Right renal cortex interstitium (tissue), 3 donors: ENCODE measurements around the gene EXOC3L4. TPM values are rescaled to one million over a fixed set of nuclear protein-coding genes. Genes with fewer than 3 reads are reported as not detected.

ENCODE experiments used
- DNase-seq, 3 donors: peaks; one replicate each; pipeline ENCODE4 v3.0.0-alpha.2; 2013; ENCODE audit warnings: low read depth in 3 of 3, low spot score in 2 of 3
- polyA plus RNA-seq, 3 donors: library from polyadenylated mRNA; unstranded; fragments of 120-200 nt; gene quantifications; one replicate each; pipeline ENCODE4 v1.2.1, GENCODE V29; 2013; ENCODE audit not compliant: insufficient read length in 3 of 3

EXOC3L4 gene
- polyA plus RNA-seq, 3 donors = 1.4 to 2.8 (median 2.0) TPM

DNA sequence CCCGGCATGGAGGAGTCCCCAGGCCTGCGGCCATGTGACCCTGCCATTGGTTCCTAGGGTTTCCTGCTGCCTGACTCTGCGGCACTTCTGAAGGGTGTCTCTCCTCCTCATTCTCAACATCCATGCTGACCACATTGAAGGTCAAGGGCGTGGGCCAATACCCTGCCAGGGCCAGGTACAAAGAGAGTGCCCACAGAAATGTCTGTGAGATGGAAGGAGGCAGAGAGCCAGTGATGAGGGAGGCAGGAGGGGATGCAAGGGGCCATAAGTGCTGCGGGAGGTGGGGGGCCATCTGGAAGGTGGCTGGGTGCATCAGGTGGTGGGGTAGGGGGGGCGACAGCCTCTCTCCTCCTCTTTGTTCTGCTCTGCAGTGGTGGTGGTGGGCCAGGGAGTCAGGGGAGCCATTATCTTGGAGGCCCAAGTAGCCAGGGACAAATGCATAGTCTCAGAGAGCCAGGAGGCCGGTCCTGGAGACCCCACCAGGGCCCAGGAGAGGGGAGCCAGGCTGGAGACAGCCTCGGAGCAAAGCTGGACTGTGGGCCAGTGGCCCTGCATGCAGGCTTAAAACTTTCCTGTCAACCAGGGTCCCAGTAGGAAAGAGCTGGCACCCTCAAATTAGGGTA lies 24.2 kb upstream of the EXOC3L4 start:
- no peak for DNase-seq

DNA sequence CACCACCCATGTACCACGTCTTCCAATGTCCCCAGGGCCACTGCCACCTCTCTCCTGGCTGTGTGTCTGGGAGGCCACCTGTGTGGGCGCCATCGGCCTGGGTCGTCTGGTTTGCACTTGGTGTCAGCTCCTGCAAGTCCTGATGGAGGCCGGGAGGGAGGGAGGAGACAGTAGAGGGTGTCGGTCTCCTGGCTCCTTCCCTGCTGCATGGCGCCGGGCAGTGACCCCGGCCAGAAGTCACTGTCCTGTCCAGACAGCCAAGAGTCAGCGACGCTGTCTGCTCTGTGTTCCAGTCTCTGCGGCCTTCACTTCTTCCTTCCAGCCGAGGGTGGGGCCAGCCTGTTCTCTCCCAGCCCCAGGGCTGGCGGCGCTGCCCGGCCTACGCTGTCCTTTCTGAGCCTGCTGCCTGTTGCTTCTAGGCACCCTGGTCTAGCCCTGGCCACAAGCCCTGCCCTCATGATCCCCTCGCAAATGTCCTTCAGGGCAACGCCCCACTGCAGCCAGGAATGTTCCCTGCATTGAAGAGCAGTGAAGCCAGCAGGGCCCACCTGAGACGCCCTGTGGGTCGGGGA lies 23.5 kb upstream of the EXOC3L4 start:
- DNase-seq = no peak

DNA sequence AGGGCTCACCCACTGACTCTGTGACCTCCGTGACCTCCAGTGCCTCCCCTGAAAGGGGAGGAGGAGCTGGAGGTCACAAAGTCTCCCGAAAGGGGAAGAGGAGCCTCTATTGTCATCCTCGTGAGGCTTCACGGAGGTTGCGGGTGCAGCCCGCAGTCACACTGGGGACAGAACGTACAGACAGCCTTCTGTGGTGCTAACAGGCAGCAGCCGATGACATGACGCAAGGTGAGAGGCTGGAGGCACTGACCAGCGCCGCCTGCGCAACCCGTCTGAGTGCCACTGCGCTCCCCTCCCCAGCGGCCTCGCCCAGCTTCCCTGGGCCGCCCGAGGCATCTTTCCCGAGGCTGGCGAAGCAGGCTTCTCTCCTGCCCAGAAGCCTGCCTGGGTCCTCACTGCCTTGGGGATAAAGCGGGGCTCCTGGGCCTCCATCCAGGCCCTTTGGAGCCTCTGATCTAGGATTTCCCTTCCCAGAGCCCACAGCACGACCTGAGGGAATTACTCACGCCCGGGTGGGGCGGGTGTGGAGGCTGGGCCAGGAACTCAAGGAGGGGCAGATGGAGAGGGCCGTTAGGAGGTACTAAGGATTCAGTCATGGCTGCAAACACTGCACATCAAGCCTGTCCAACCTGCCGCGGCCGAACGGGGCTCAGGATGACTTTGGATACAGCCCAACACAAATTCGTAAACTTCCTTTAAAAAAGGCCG lies 22.8 kb upstream of the EXOC3L4 start:
- DNase-seq = no peak

DNA sequence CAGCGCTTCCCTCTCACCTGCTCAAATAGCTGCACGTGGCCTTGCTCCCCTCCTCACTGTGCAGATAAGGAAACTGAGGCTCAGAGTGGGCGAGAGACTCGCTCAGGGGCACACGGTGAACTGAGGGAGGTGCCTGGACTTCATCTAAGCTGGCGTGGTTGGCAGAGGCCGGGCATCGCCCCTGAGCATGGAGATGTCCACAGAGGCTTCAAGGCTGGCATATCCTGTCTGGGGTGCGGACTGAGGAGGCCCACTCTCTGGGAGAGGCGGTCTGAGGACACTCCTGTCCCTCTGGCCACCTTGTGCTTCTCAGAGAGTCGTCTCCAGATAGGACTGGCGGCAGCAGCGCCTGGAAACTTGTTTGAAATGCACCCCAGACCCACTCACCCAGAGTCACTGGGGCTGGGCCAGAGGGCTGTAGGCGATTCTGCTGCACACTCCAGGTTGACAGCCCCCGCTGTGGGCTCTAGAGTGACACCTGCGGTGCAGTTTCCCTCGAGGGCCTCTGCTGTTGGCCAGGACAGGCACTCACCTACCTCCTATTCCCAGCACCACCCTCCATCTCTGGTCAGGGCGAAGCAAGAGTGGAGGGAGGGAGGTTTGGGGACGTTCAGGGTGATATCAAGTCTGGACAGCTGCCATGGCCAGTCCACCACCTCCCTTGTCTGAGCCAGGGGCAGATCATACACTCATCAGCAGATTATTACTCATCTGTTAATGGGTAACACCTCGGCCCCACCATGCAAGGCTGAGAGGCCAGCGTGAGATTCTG lies 21.7 kb upstream of the EXOC3L4 start:
- DNase-seq = no peak

DNA sequence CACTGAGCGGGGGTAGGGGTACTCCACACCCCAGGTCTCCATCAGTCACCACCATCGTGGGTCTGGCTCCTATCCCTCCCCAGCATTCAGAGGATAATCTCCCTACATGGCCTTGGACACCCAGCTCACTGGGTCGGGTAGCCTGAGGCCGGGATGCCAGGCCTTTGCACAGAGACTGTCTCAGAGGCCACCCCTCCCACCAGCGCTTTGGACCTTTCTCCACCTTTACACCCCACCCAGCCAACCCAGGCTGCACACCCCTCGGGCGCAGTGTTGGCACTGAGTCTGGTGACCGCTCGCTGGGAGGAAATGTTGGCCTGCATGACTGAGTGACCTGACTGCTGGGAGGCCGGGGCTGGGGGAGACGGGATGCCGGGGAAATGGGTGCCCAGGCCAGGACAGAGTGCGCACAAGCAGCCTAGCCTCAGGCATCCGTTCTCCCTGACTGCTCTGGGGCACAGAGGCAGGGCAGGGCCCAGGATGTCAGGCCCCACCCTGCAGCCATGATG lies 21.1 kb upstream of the EXOC3L4 start:
- no peak for DNase-seq

DNA sequence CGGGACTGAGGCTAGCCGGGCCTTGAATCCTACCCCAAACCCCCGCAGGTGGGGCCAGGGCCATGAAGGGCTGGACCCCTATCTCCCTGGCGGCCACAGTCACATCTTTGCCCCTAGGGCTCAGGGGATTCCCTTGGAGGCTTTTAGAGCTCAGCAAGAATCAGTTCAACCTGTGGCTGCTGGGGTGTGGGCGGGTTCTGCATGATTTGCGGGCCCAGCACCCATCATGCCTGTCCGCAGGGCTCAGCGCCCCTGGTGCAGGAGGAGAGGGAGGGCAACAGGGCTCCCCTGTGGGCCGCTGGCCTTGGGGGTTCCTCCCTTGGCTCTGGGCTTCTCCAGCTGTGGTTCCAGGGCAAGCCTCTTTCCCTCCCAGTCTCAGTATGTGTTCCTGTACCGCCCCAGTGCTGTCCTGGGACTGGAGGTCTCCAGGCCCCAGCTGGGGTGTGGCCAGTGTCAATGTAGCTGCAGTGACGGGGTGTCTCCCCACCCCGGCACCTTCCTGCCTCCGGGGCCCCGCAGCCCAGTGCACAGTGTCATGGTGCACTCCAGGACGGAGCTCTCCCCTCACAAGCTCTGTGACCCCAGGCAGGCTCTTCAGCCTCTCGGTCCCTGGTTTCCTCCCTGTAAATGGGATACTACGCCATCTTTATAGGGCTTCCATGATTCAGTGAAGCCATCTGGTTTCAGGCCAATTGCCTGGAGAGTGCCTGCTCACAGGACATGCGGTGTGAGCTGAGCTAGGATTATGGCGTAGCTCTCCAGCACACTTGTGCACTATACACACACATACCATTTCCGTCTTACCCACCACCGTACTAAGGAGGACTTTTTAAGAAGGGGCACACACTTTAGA lies 20.4 kb upstream of the EXOC3L4 start:
- no peak for DNase-seq

DNA sequence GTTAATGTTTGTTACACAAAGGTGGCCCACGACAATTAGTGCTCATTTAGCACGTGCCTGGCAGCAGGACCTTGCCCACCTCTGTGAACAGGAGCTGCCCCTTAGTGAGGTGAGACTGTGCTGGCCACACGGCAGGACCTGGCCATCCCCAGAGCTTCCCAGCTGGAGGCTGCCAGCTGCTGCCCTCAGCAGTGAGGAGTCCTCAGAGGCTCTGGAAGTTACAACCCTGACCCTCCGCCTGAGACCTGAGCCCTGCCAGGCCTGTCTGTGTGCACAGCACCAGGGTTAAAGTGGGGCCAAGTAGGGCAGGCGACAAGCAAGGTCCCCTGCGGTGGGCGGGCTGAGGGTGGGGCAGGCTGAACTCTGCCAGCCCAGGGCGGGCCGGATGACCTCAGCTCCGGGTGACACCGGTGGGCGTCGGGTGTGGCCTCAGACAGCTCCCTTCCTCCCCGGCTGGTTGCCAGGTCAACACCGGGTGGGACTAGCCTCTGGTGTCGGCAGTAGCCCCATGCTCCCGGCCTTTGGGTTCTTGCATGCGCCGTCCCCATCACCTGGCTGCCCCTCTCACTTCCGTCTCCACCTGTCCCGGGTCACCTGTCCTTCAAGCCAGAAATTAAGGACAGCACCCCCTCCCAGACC lies 19.7 kb upstream of the EXOC3L4 start:
- DNase-seq = no peak

DNA sequence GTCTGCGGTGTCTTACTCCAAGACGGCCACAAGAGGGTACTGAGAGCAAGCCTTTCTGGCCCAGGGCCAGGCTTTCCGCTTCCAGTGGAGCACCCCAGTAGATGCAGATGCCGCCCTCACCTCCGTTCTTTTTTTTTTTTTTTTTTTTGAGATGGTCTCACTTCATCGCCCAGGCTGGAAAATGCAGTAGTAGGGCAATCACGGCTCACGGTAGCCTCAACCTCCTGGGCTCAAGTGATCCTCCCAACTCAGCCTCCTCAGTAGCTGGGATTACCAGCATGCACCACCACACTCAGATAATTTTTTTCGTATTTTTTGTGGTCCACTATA lies 16.1 kb upstream of the EXOC3L4 start:
- DNase-seq = peak in 2 of 3 donors; percentile 62 to 64

DNA sequence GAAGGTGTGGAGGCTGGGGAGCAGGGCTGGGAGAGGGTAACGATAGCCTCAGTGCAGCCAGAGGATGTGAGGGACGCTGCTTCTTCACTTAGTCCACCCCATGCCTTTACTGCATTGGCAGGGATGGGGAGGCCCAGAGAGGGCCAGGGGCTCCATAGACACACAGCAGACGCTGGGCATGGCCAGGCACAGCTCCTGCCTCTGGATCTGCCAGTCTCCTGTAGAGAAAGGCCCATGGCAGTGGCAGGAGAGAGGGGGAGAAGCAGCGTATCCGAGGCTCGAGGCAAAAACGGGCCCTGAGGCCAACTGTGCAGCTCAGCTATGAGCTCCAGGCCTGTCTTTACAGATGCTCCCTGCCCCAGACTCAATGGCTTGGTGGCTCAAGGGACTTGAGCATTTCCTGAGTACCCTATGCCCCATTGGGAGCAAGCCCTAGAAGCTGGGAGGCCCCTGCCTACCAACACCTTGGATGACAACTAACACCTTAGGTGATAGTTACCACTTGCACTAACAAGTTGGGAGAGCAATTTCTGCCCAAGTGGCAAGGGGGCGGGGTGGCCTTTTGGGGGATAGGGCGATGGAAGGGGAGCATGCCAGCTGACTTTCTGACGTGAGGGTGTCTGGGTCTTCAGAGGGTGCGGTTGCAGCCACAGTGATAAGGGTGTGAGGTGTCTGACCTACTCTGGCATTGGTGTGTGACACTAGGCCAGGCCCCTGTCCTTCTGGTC lies 15.5 kb upstream of the EXOC3L4 start:
- no peak for DNase-seq

DNA sequence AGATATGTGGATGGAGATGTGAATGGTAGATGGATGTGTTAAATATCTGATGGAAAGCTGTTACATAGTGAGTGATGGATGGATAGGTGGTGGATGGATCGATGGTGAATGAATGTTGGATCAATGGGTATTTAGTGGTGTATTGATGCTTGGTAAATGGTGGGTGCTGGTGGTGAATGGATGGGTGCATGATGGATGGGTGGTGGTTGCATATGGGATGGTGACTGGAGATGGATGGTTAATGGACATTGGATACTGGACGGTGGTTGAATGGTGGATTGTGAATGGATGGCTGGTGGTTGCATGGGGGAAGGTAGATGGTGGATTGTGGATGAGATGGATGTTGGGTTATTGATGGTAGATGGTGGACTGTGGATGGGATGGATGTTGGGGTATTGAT lies 12.6 kb upstream of the EXOC3L4 start:
- DNase-seq = no peak

DNA sequence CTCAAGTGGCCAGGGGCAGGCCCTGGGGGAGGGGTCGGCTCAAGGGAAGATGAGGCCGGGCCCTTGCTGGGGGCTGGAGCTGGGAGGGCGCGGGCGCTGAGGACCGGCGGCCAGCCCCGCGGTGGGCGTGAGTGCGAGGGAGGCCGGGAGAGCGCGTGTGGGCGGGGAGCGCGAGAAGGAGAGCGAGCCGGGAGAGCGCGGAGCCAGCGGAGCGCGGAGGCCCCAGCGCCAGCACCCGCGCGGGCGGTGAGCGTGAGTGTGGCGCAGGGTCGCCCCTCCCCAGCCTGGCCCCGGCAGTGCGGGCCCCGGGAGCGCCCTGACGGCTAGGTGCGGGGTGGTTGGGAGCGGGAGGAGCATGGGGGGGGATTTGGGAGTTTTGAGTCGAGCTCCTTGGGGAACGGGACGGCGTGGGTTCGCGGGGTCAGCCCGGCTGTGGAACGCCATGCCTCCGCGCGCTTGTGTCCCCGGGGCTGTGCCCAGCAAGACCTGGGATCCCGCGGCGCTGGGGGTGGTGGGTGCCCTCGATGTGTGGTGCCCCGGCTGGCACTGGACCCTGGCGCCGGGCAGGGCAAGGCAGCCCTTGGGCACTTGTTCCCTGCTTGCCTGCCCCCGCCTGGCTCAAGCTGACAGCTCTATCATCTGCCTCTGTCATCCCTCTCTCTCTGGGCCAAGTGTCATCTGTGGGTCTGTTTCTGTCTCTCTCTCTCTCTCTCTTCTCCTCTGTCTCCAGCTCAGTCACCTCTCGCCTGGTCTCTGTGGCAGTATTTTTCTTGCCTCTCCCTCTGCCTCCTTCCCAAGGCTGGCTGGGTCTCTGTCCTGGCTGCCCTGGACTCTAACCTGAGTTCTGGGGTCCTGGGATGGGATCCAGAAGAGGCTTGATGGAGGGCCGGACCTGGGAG lies 10.3 kb upstream of the EXOC3L4 start, which contains the start of gene LBHD2:
TSS of gene LBHD2 (plus strand) at position 190 of the 899 bp plus-strand sequence. CDS start 1,803 bp downstream, outside the sequence.
- DNase-seq = no peak

DNA sequence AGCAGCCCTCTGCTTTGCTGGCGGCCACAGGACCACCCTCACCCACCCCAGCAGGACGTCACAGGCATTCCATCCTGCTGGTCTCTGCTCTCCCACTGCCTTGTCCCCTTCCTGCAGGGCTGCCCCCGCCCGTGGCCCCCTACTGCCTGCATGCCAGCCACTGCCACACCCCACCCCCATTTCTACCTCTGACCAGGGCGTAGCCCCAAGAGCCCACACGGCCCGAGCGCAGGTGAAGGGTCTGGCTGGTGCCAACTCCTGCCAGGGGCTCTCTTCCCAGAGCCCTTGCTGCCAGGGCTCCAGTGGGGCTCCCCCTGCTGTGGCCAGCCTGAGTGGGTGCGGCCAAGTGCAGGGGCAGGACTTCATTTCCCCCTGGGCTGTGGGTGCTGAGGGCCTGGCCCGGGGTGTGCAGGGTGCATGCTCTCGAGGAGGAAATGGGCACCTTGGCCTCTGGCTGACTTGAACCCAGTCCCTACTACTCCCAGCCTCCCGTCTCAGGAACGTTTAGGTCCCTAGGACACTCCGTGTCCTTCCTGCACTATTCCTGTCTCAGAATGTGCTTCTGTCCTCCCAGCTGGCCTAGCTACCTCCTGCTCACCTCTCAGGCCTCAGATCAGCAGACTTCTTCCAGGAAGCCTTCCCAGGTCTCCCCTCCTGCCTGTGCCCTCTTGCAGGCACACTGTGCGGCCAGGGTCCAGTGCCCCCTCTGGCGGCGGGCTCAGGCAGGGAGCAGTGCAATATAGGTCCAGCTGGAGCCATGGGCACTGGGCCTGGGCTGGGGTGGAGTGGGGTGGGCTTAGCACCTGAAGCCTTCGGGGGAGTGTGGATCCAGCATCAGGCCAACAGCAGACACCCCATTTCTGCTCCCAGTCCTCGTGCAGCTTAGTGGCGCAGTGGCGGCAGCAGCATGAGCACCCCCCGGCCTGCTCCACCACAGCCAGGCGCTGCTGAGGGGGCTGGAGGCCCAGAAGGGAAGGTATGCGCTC lies 9.1 kb upstream of the EXOC3L4 start:
- DNase-seq = no peak

DNA sequence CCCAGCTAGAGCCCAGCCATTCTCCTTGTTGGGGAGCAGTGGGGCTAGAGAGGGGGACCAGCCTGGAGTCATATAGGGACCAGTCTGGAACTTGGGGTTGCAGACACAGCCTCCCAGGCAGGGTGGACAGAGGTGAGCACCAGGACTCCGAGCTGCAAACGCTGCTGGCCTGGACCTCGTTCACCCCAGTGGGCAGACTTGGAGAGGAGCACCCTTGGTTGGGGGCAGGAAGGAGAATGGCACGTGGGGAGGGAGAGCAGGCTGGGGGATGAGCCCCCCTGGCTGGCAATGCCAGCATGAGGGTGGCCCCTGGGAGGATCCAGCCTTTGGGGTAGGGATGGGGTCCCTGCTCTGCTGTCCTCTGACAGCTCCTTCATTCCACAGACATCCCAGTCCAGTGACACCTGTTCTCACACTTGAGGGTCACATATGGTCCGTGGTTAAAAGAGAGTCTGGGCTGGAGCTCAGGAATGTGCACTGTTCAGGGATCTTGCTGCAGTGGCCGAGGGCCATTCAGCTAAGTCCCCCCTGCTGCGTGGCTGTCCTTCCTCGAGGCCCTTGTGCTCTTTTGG lies 7.7 kb upstream of the EXOC3L4 start:
- DNase-seq = no peak

DNA sequence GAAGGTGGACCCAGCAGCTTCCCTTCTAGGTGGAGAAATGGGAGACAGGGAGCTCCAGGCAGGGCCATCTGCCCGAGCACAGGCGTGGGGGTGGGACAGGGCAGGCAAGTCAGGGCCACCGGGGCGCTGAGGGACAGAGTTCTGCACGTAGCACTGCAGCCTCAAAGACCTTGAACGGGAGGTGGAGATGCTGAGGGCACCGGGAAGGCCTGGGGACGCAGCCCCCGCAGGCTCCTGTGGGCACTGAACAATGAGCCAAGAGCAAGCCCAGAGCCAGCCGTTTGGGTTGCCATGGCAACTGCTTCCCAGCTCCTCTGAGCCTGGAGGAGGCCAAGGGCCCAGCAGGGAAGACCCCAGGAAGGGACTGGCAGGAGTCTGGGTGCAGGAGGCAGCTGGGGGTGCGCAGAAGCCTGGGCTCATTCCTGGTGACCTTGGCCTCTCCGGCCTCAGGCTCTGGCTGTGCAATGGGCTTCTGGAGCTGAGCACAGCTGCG lies 7.1 kb upstream of the EXOC3L4 start:
- DNase-seq = no peak

DNA sequence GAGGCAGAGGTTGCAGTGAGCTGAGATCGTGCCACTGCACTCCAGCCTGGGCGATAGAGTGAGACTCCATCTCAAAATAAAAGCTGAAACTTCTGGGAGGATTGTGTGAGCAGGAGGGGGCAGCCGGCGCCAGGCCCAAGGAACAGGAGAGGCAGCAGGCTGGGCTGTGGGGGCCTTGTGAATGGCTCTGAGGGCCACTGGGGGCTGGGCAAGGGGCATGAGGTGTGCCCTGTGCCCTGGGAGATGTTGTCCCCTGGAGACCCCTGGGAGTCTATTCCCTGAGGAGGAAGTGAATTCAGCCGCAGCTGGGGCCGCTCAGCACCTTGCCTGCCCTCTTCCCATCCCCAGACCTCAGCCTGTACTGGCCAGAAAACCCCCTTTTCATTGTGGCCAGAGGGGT lies 5.6 kb upstream of the EXOC3L4 start:
- no peak for DNase-seq
